ENCODE results near the gene UNC93B1.

The UNC93B1 gene

GRCh38 chr11:68048681-68049508 is 45.0 kb upstream of the UNC93B1 start:
- H3K4me3 ChIP-seq (replicated peaks; ENCODE audit: low read depth, low read length) = no peak overlapping the region
- no peak for DNase-seq (ENCODE audit: low read depth)
- TF ChIP-seq CTCF (IDR thresholded peaks at IDR 0.05; ENCODE audit: low read length, missing control alignments) = no peak

GRCh38 chr11:68047437-68048290 is 43.8 kb upstream of the UNC93B1 start:
- H3K4me3 ChIP-seq (replicated peaks; ENCODE audit: low read depth, low read length) = no peak overlapping the region
- no peak for DNase-seq (ENCODE audit: low read depth)
- no peak for TF ChIP-seq CTCF (IDR thresholded peaks at IDR 0.05; ENCODE audit: low read length, missing control alignments)

GRCh38 chr11:68044898-68045351 is 41.0 kb upstream of the UNC93B1 start:
- no peak overlapping the region for H3K4me3 ChIP-seq (replicated peaks; ENCODE audit: low read depth, low read length)
- no peak for DNase-seq (ENCODE audit: low read depth)
- TF ChIP-seq CTCF (IDR thresholded peaks at IDR 0.05; ENCODE audit: low read length, missing control alignments) = no peak

- DNase-seq (ENCODE audit: low read depth) = no peak
- no peak overlapping the region for H3K4me3 ChIP-seq (replicated peaks; ENCODE audit: low read depth, low read length)
- TF ChIP-seq CTCF (IDR thresholded peaks at IDR 0.05; ENCODE audit: low read length, missing control alignments) = no peak
Observed at GRCh38 chr11:68044145-68044813, 40.4 kb upstream of the UNC93B1 start.

- DNase-seq (ENCODE audit: low read depth) = peak; percentile 55
- no peak for TF ChIP-seq CTCF (IDR thresholded peaks at IDR 0.05; ENCODE audit: low read length, missing control alignments)
- no peak overlapping the region for H3K4me3 ChIP-seq (replicated peaks; ENCODE audit: low read depth, low read length)
Observed at GRCh38 chr11:68043349-68044144, 39.6 kb upstream of the UNC93B1 start.

- no peak overlapping the region for H3K4me3 ChIP-seq (replicated peaks; ENCODE audit: low read depth, low read length)
- no peak for DNase-seq (ENCODE audit: low read depth)
- TF ChIP-seq CTCF (IDR thresholded peaks at IDR 0.05; ENCODE audit: low read length, missing control alignments) = no peak
Observed at GRCh38 chr11:68043029-68043348, 39.1 kb upstream of the UNC93B1 start.
